ENCODE measurements around the gene PFKP.

Gene PFKP

GRCh38 chr10:3109196-3109595 lies 41.8 kb downstream of the PFKP start:
- no peak for TF ChIP-seq CTCF (IDR thresholded peaks at IDR 0.05)

- TF ChIP-seq CTCF (IDR thresholded peaks at IDR 0.05), result no peak
Observed at GRCh38 chr10:3109633-3110032, 42.3 kb downstream of the PFKP start.

GRCh38 chr10:3110782-3111620 lies 43.7 kb downstream of the PFKP start:
- TF ChIP-seq CTCF (IDR thresholded peaks at IDR 0.05), result no peak

- TF ChIP-seq CTCF (IDR thresholded peaks at IDR 0.05), result no peak
Observed at GRCh38 chr10:3111621-3112163, 44.3 kb downstream of the PFKP start.

GRCh38 chr10:3113343-3113720 lies 46.0 kb downstream of the PFKP start:
- no peak for TF ChIP-seq CTCF (IDR thresholded peaks at IDR 0.05)

GRCh38 chr10:3115685-3116084 lies 48.3 kb downstream of the PFKP start:
- TF ChIP-seq CTCF (IDR thresholded peaks at IDR 0.05), result no peak

- no peak for TF ChIP-seq CTCF (IDR thresholded peaks at IDR 0.05)
Observed at GRCh38 chr10:3116508-3117100, 49.3 kb downstream of the PFKP start.
